HEK293T (cell line): ENCODE results near the gene IQSEC1.

ENCODE experiments used
- FOXK2 ChIP-seq: fragments of 450-650 bp; IDR thresholded peaks from 2 replicates; pipeline ENCODE4 v1.6.1; 2016; ENCODE audit warnings: mild to moderate bottlenecking
- HDGF ChIP-seq: fragments of 450-650 bp; IDR thresholded peaks from 2 replicates; pipeline ENCODE4 v1.6.1; 2017; ENCODE audit warnings: antibody characterized with exemption, borderline replicate concordance

DNA sequence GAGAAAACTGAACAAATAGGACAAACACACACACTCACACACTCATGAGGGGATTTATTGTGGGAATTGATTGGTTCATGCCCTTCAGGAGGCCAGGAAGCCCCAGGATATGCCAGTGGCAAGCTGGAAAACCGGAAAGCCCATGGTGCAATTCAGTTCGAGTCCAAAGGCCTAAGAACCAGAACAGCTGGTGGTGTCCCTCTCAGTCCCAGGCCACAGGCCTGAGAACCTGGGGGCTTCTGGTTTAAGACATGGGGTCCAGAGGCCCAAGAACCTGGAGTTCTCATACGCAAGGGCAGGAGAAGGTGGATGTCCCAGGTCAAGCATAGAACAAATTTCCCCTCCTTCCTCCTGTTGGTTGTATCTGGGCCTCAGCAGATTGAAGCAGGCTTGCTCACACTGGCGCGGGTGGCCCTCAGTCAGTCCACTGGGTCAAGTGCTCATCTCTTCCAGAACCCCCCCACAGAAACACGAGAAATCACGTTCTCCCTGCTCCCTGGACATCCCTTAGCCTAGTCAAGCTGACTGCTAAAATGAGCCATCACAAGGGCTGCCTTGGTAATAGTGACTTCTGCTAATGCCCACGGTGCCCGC is 181.7 kb downstream of the IQSEC1 start:
- TF ChIP-seq HDGF (no peak), FOXK2 (no peak)
